Measurements from ENCODE around the gene FAM20B.

Gene FAM20B

GRCh38 chr1:179023946-179024650 is 1.6 kb upstream of the FAM20B start:
- no peak for DNase-seq (ENCODE audit: low read depth in 2 of 2)
- no peak for TF ChIP-seq CTCF (IDR thresholded peaks at IDR 0.05; ENCODE audit: low read depth, low read length)
- no peak overlapping the region for H3K4me3 ChIP-seq (replicated peaks in 1 of 2; ENCODE audit: low read depth in 2 of 2, low read length in 2 of 2)

- peak; percentile 33 to 61 for DNase-seq (ENCODE audit: low read depth in 2 of 2)
- TF ChIP-seq CTCF (IDR thresholded peaks at IDR 0.05; ENCODE audit: low read depth, low read length) = no peak
- peak overlapping the region; percentile 78 to 80 for H3K4me3 ChIP-seq (replicated peaks in 1 of 2; ENCODE audit: low read depth in 2 of 2, low read length in 2 of 2)
Observed at GRCh38 chr1:179025975-179026812, 500 bp downstream of the FAM20B start.

- no peak for DNase-seq (ENCODE audit: low read depth in 2 of 2)
- no peak for TF ChIP-seq CTCF (IDR thresholded peaks at IDR 0.05; ENCODE audit: low read depth, low read length)
- peak overlapping the region; percentile 78 to 80 for H3K4me3 ChIP-seq (replicated peaks in 1 of 2; ENCODE audit: low read depth in 2 of 2, low read length in 2 of 2)
Observed at GRCh38 chr1:179026813-179027669, 1.3 kb downstream of the FAM20B start.

- no peak for TF ChIP-seq CTCF (IDR thresholded peaks at IDR 0.05; ENCODE audit: low read depth, low read length)
- DNase-seq (ENCODE audit: low read depth in 2 of 2) = no peak
- H3K4me3 ChIP-seq (replicated peaks in 1 of 2; ENCODE audit: low read depth in 2 of 2, low read length in 2 of 2) = no peak overlapping the region
Observed at GRCh38 chr1:179029321-179029759, 3.6 kb downstream of the FAM20B start.

GRCh38 chr1:179030130-179030529 is 4.4 kb downstream of the FAM20B start:
- no peak overlapping the region for H3K4me3 ChIP-seq (replicated peaks in 1 of 2; ENCODE audit: low read depth in 2 of 2, low read length in 2 of 2)
- DNase-seq (ENCODE audit: low read depth in 2 of 2) = no peak
- TF ChIP-seq CTCF (IDR thresholded peaks at IDR 0.05; ENCODE audit: low read depth, low read length) = no peak

GRCh38 chr1:179030683-179031082 is 5.0 kb downstream of the FAM20B start:
- DNase-seq (ENCODE audit: low read depth in 2 of 2) = no peak
- no peak for TF ChIP-seq CTCF (IDR thresholded peaks at IDR 0.05; ENCODE audit: low read depth, low read length)
- no peak overlapping the region for H3K4me3 ChIP-seq (replicated peaks in 1 of 2; ENCODE audit: low read depth in 2 of 2, low read length in 2 of 2)
